Mesendoderm (in vitro differentiated cells): Measurements from ENCODE around the gene ITGA8.
A peak's percentile ranks its signal among the peaks of the same experiment; 100 is the strongest.
"Not testable (repeated sequence)": the region's sequence is repeated elsewhere in the genome, so short reads cannot be mapped to it uniquely, and the experiment has no call there.

Experiments used
- DNase-seq: peaks from one replicate; pipeline ENCODE4 v3.0.0; 2013
- H2AK5ac ChIP-seq: 2 replicates; pipeline ENCODE4 v1.6.1; 2013; ENCODE audit warnings: low read length, inconsistent platforms
- H2BK120ac ChIP-seq: 2 replicates; pipeline ENCODE4 v1.6.1; 2013; ENCODE audit warnings: low read depth, mild to moderate bottlenecking, low read length, moderate library complexity, mixed read lengths
- H2BK15ac ChIP-seq: replicated peaks from 2 replicates; pipeline ENCODE4 v1.6.1; 2013; ENCODE audit warnings: low read depth, mild to moderate bottlenecking, moderate library complexity
- H2BK5ac ChIP-seq: 2 replicates; pipeline ENCODE4 v1.6.1; 2013; ENCODE audit warnings: low read length, inconsistent platforms
- H3K18ac ChIP-seq: 2 replicates; pipeline ENCODE4 v1.6.1; 2013; ENCODE audit warnings: mild to moderate bottlenecking, low read length, mixed read lengths
- H3K23ac ChIP-seq: one replicate; pipeline ENCODE4 v1.6.1; 2013; ENCODE audit warnings: low read length
- H3K27ac ChIP-seq: 2 replicates; pipeline ENCODE4 v1.5.1; 2013; ENCODE audit warnings: low read depth, mild to moderate bottlenecking, inconsistent platforms, low read length, moderate library complexity
- H3K27me3 ChIP-seq: 2 replicates; pipeline ENCODE4 v1.6.1; 2013; ENCODE audit warnings: low read length, control low read depth, mild to moderate bottlenecking, inconsistent platforms; ENCODE audit not compliant: insufficient read depth, poor library complexity
- H3K36me3 ChIP-seq: 2 replicates; pipeline ENCODE4 v1.6.1; 2013; ENCODE audit warnings: low read length, inconsistent platforms; ENCODE audit not compliant: control insufficient read depth, insufficient read depth
- H3K4ac ChIP-seq: one replicate; pipeline ENCODE4 v1.6.1; 2013; ENCODE audit warnings: low read depth, mild to moderate bottlenecking, low read length, moderate library complexity
- H3K4me1 ChIP-seq: 2 replicates; pipeline ENCODE4 v1.6.1; 2013; ENCODE audit warnings: low read depth, low read length, inconsistent platforms; ENCODE audit not compliant: control insufficient read depth
- H3K4me2 ChIP-seq: 2 replicates; pipeline ENCODE4 v1.6.1; 2013; ENCODE audit warnings: low read length
- H3K4me3 ChIP-seq: 2 replicates; pipeline ENCODE4 v1.5.1; 2013; ENCODE audit warnings: mild to moderate bottlenecking, low read length
- H3K56ac ChIP-seq: one replicate; pipeline ENCODE4 v1.6.1; 2013; ENCODE audit warnings: low read length
- H3K79me1 ChIP-seq: 2 replicates; pipeline ENCODE4 v1.6.1; 2013; ENCODE audit warnings: low read length, inconsistent platforms
- H3K79me2 ChIP-seq: 2 replicates; pipeline ENCODE4 v1.6.1; 2013; ENCODE audit warnings: mild to moderate bottlenecking, low read length; ENCODE audit not compliant: control insufficient read depth, insufficient read depth
- H3K9ac ChIP-seq: 2 replicates; pipeline ENCODE4 v1.6.1; 2013; ENCODE audit warnings: low read length, inconsistent platforms
- H4K5ac ChIP-seq: one replicate; pipeline ENCODE4 v1.6.1; 2013; ENCODE audit warnings: low read length
- H4K8ac ChIP-seq: one replicate; pipeline ENCODE4 v1.6.1; 2013; ENCODE audit warnings: low read depth, mild to moderate bottlenecking, control low read depth, low read length, moderate library complexity
- WGBS: extraction: QIAGEN DNeasy Blood & Tissue Kit; methylation state at CpG from one replicate; pipeline ENCODE4 v1.1.7; 2013; ENCODE audit warnings: low lambda C conversion rate, missing lambda C conversion rate; ENCODE audit not compliant: insufficient coverage; ENCODE audit errors: extremely low coverage; 5-methylcytosine and 5-hydroxymethylcytosine counted together

The ITGA8 gene

DNA sequence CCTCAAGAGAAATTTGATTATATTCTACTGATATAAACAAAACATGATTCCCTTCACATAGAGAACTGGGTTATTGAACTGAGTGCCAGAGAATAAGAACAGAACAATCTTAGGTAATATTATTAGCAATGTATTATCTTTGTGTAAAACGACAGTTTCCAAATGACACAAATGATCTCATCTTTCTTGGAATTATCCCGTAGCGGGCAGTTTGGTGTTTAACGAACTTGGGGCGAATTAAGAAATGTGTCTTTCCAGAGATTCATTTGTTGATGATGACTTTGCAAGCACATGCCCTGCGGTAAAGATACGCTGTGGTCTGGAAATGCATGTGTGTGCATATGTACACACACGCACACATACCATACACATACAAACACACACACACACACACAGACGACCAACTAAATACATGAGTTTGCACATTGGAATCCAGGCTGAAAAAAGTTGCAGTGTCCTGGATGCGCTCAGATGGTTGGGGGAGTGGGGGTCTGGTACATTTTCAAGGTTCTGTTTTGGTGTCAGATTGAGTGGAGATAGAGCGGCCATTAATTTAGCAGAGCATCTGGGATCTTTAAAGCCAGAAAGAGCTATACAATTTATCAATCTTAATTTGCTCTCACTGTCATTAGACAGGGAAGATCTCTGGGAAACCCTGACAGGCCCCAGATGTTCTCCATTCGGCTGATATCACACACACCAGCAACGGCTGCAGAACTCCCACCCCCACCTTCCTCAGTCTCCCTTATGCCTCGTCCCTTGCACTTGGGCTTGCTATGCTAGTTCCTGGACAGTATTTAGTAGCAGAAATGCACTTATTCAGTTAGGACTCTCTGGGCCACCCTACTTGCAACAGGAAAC lies 236.3 kb downstream of the ITGA8 start:
- no peak for DNase-seq
- Histone ChIP-seq H2BK15ac (no peak overlapping the region), H3K79me2 (no peaks in the 10 kb centered on the region), H3K4me3 (no peak overlapping the region), H3K27me3 (no peaks in the 10 kb centered on the region), H2BK120ac (no peak overlapping the region), H3K79me1 (no peaks in the 10 kb centered on the region), H2AK5ac (no peak overlapping the region), H2BK5ac (no peak overlapping the region), H4K8ac (no peak overlapping the region), H4K5ac (no peak overlapping the region), H3K56ac (no peak overlapping the region), H3K4me1 (peaks cover 3% of the 10 kb centered on the region), H3K9ac (no peak overlapping the region), H3K27ac (no peak overlapping the region), H3K23ac (no peak overlapping the region), H3K4ac (no peak overlapping the region), H3K18ac (no peak overlapping the region), H3K4me2 (no peak overlapping the region), H3K36me3 (no peaks in the 10 kb centered on the region)
- WGBS: no CpG with 5 or more reads among the region's 14 CpGs

DNA sequence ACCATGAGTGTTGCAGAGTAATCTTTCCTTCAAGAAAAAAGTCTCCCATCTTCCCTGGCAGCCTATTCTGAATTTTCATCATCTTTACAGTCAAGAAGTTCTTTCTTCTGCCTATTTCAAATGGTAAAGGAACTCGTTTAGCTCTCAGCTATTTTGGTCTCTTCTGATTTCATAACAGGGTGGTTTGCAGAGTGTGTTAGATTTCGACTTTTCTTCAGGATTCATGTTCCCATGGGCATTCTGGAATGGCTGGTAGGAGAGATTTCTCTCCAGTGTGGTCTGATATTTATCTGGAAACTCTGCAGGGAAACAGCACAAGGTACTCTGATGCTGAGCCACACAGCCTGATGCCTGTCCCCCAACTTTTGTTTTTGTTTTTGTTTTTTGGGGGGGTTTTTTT lies 237.6 kb downstream of the ITGA8 start:
- Histone ChIP-seq H3K9ac (no peak overlapping the region), H3K18ac (no peak overlapping the region), H2BK15ac (no peak overlapping the region), H3K4ac (no peak overlapping the region), H3K36me3 (no peaks in the 10 kb centered on the region), H3K23ac (no peak overlapping the region), H3K56ac (no peak overlapping the region), H4K8ac (no peak overlapping the region), H3K27me3 (no peaks in the 10 kb centered on the region), H3K79me1 (no peaks in the 10 kb centered on the region), H2AK5ac (no peak overlapping the region), H3K27ac (no peak overlapping the region), H3K79me2 (no peaks in the 10 kb centered on the region), H3K4me1 (peaks cover 11% of the 10 kb centered on the region), H4K5ac (no peak overlapping the region), H3K4me3 (no peak overlapping the region), H2BK120ac (no peak overlapping the region), H2BK5ac (no peak overlapping the region), H3K4me2 (no peak overlapping the region)
- no peak for DNase-seq
- WGBS: no CpG with 5 or more reads among the region's 2 CpGs

DNA sequence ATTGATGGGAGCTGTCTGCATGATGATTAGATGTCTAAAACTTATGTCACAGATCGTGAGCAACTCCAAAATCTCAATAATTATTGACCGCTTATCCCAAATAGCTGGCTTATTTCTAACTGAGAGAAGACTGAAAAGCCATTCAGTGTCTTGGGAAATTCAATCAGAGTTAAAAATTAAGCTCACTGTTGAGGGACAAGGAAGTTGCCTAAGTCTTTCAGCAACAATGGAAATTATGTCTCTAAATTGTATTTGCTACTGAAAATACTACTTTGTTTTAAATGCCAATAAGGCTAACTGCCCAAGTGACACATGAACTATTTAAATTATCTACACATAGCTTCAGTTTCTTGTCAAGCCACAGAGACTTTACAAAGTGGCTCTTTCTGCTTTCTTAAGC lies 240.8 kb downstream of the ITGA8 start:
- no peaks in the 10 kb centered on the region for H3K79me2 ChIP-seq
- H3K4me1 ChIP-seq: peaks cover 10% of the 10 kb centered on the region
- H3K4ac ChIP-seq: no peak overlapping the region
- no peaks in the 10 kb centered on the region for H3K79me1 ChIP-seq
- no peak overlapping the region for H3K23ac ChIP-seq
- H3K27me3 ChIP-seq: no peaks in the 10 kb centered on the region
- no peak for DNase-seq
- no peak overlapping the region for H3K9ac ChIP-seq
- no peak overlapping the region for H2AK5ac ChIP-seq
- no peak overlapping the region for H3K4me2 ChIP-seq
- H4K8ac ChIP-seq: no peak overlapping the region
- no CpG with 5 or more reads among the region's 2 CpGs for WGBS
- H2BK120ac ChIP-seq: no peak overlapping the region
- H3K27ac ChIP-seq: no peak overlapping the region
- H3K18ac ChIP-seq: no peak overlapping the region
- no peaks in the 10 kb centered on the region for H3K36me3 ChIP-seq
- no peak overlapping the region for H2BK15ac ChIP-seq
- no peak overlapping the region for H3K56ac ChIP-seq
- no peak overlapping the region for H2BK5ac ChIP-seq
- H4K5ac ChIP-seq: no peak overlapping the region
- no peak overlapping the region for H3K4me3 ChIP-seq

DNA sequence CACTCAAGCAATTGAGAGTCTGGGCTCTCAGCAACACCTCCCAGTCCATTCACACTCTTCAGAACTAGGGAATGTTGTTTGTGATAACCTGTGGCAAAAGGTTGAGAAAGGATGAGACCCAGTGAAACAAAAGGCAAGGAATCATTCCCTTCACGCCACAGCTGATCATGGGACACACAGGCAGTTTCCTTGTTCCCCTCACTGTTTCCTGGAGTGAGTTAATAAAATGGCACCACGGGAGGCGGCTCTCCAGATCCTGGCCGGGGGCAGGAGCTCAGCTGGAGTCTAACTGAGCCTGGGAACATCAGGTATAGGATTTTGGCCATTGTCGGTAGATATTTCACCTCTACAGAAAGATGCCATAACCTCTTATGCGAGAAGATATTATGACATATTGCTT lies 241.3 kb downstream of the ITGA8 start:
- Histone ChIP-seq H2AK5ac (no peak overlapping the region), H3K79me2 (no peaks in the 10 kb centered on the region), H3K56ac (no peak overlapping the region), H4K8ac (no peak overlapping the region), H3K4me1 (peaks cover 14% of the 10 kb centered on the region), H3K4ac (no peak overlapping the region), H3K18ac (no peak overlapping the region), H4K5ac (no peak overlapping the region), H3K27ac (no peak overlapping the region), H2BK5ac (no peak overlapping the region), H3K36me3 (no peaks in the 10 kb centered on the region), H3K23ac (no peak overlapping the region), H3K4me2 (no peak overlapping the region), H3K4me3 (no peak overlapping the region), H3K79me1 (no peaks in the 10 kb centered on the region), H2BK15ac (no peak overlapping the region), H3K9ac (no peak overlapping the region), H2BK120ac (no peak overlapping the region), H3K27me3 (no peaks in the 10 kb centered on the region)
- peak; percentile 90 for DNase-seq
- no CpG with 5 or more reads among the region's 6 CpGs for WGBS

DNA sequence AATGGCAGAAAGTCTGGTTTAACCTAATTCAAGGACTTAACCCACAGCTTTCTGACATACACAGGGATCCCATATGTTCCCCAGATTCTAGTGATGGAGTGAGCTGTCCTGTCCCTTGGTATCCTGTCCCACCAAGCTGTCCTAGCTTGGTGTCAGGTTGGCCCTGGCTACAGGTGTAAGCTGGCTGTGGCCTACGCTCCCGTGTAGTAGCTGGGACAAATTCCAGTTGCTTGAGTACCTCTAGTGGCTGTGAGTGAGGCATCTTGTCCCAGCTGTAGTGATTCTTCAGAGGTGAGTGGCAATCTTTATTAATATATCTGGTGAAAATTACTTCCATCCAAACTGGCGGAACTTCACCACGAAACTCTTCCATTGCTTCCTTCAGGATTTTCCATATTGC lies 243.4 kb downstream of the ITGA8 start:
- Histone ChIP-seq H2AK5ac (no peak overlapping the region), H2BK5ac (no peak overlapping the region), H2BK120ac (no peak overlapping the region), H3K9ac (no peak overlapping the region), H3K18ac (no peak overlapping the region), H3K4me3 (no peak overlapping the region), H4K8ac (no peak overlapping the region), H3K4me1 (peaks cover 19% of the 10 kb centered on the region), H4K5ac (no peak overlapping the region), H3K56ac (no peak overlapping the region), H3K79me1 (no peaks in the 10 kb centered on the region), H3K23ac (no peak overlapping the region), H3K27ac (no peak overlapping the region), H3K79me2 (no peaks in the 10 kb centered on the region), H2BK15ac (no peak overlapping the region), H3K36me3 (no peaks in the 10 kb centered on the region), H3K27me3 (no peaks in the 10 kb centered on the region), H3K4ac (no peak overlapping the region), H3K4me2 (no peak overlapping the region)
- no peak for DNase-seq
- WGBS: no CpG with 5 or more reads among the region's 4 CpGs

DNA sequence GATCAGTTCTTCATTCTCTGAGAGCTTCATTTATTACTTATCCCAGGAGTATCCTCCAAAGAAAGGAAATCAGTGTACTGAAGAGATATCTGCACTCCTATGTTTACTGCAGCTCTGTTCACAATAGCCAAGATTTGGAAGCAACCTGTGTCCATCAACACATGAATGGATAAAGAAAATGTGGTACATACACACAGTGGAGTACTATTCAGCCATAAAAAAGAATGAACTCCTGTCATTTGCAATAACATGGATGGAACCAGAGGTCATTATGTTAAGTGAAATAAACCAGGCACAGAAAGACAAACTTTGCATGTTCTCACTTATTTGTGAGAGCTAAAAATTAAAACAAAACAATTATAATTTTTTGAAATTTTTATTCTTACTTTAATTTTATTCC lies 244.3 kb downstream of the ITGA8 start:
- H2BK15ac ChIP-seq, H2BK120ac ChIP-seq, H3K9ac ChIP-seq, H3K18ac ChIP-seq, H3K4me3 ChIP-seq, H3K23ac ChIP-seq, H3K4me2 ChIP-seq, H2AK5ac ChIP-seq, H3K27ac ChIP-seq, H4K5ac ChIP-seq, H3K79me2 ChIP-seq, H3K27me3 ChIP-seq, DNase-seq, H3K56ac ChIP-seq, H4K8ac ChIP-seq, H3K4ac ChIP-seq, H3K36me3 ChIP-seq, H3K79me1 ChIP-seq, H2BK5ac ChIP-seq: not testable (repeated sequence)
- H3K4me1 ChIP-seq: peaks cover 19% of the 10 kb centered on the region
